Common myeloid progenitor, CD34-positive (primary cell): ENCODE results near the gene NLRP9.
A peak's percentile ranks its signal among the peaks of the same experiment; 100 is the strongest.

Experiments
- CTCF ChIA-PET: fragments of 350-600 bp; sonication (Branson Sonifier 250); formaldehyde crosslinking; loops from one replicate; lab custom pipeline; 2021; ENCODE audit warnings: antibody characterized with exemption; lab: Charles Lee
- POLR2A ChIA-PET: fragments of 350-600 bp; sonication (Branson Sonifier 250); formaldehyde crosslinking; loops from one replicate; lab custom pipeline; 2021; ENCODE audit warnings: antibody characterized with exemption; lab: Charles Lee
- DNase-seq, 3 donors: peaks; one replicate each; pipeline versions ENCODE4 v3.0.0 to v3.0.0-alpha.2; 2013
- H3K27ac ChIP-seq, 2 experiments: 1 replicate in 1 of 2; 2 replicates in 1 of 2; pipeline ENCODE4 v1.7.0; 2013; ENCODE audit warnings: inconsistent platforms in 2 of 2, low read length in 2 of 2, mild to moderate bottlenecking in 2 of 2, low read depth in 1 of 2, moderate library complexity in 1 of 2; ENCODE audit not compliant: severe bottlenecking in 2 of 2, insufficient read depth in 1 of 2, poor library complexity in 1 of 2
- H3K27me3 ChIP-seq, 5 experiments: replicated peaks in 2 of 5; 1 replicate in 3 of 5; 2 replicates in 2 of 5; pipeline versions ENCODE4 v1.6.1 to v1.7.0; 2013; ENCODE audit warnings: low read length in 4 of 5, mild to moderate bottlenecking in 2 of 5, moderate library complexity in 2 of 5, inconsistent platforms in 1 of 5; ENCODE audit not compliant: insufficient read depth in 5 of 5, control insufficient read depth in 4 of 5
- H3K36me3 ChIP-seq, 4 experiments: 1 replicate in 2 of 4; 2 replicates in 2 of 4; pipeline versions ENCODE4 v1.6.1 to v1.7.0; 2013; ENCODE audit warnings: low read length in 3 of 4, control low read depth in 1 of 4, mild to moderate bottlenecking in 1 of 4; ENCODE audit not compliant: control insufficient read depth in 4 of 4, insufficient read depth in 4 of 4
- H3K4me1 ChIP-seq, 4 experiments: 1 replicate in 3 of 4; 2 replicates in 1 of 4; pipeline versions ENCODE4 v1.6.1 to v1.7.1; 2013; ENCODE audit warnings: low read length in 3 of 4, mild to moderate bottlenecking in 3 of 4, control low read depth in 1 of 4, inconsistent platforms in 1 of 4, moderate library complexity in 1 of 4; ENCODE audit not compliant: control insufficient read depth in 4 of 4, insufficient read depth in 4 of 4; ENCODE audit errors: control extremely low read depth in 1 of 4
- H3K4me3 ChIP-seq, 7 experiments: 1 replicate in 4 of 7; 2 replicates in 3 of 7; pipeline versions ENCODE4 v1.5.1 to v1.7.0; 2013; ENCODE audit warnings: mild to moderate bottlenecking in 7 of 7, low read length in 6 of 7, moderate library complexity in 6 of 7, inconsistent platforms in 2 of 7, low read depth in 2 of 7, control low read depth in 1 of 7; ENCODE audit not compliant: insufficient read depth in 4 of 7, control insufficient read depth in 1 of 7; ENCODE audit errors: extremely low read depth in 1 of 7
- H3K9me3 ChIP-seq, 5 experiments: 1 replicate in 4 of 5; 2 replicates in 1 of 5; pipeline versions ENCODE4 v1.6.1 to v1.7.1; 2013; ENCODE audit warnings: low read length in 4 of 5, mild to moderate bottlenecking in 2 of 5, inconsistent platforms in 1 of 5, low read depth in 1 of 5, moderate library complexity in 1 of 5; ENCODE audit not compliant: control insufficient read depth in 4 of 5, insufficient read depth in 2 of 5; ENCODE audit errors: control extremely low read depth in 1 of 5
- WGBS: methylation state at CpG from one replicate; pipeline ENCODE4 v1.1.5; 2013; ENCODE audit not compliant: insufficient coverage; 5-methylcytosine and 5-hydroxymethylcytosine counted together

Gene NLRP9

DNA sequence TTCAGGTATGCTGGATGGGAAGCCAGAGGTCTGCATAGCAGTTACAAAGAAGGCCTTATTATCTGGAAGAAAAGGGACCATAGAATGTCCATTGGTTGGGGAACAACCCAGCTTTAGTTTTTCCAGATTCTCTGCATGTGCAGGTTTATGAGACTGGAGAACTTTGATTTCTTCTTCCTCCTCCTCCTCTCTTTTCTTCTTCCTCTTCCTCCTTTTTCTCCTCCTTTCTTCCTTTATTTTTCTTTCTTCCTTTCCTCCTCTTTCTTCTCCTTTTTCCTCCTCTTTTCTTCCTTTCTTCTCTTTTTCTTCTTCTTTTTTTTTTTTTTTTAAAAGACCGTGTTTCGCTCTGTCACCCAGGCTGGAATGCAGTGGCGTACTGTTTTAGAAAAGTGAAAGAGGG lies 32.2 kb downstream of the NLRP9 start:
- H3K27me3 ChIP-seq, result peaks cover 0 to 4% (median 0%) of the 10 kb centered on the region in 5 experiments
- no peak overlapping the region for H3K27ac ChIP-seq
- ChIA-PET POLR2A (no interaction called here), CTCF (no interaction called here)
- H3K4me1 ChIP-seq, result peaks cover 0 to 2% (median 0%) of the 10 kb centered on the region in 4 experiments
- WGBS, result 100% methylated on average over 3 of the region's 3 CpGs
- no peak for DNase-seq
- peaks cover 0 to 4% (median 2%) of the 10 kb centered on the region in 4 experiments for H3K36me3 ChIP-seq
- no peak overlapping the region for H3K4me3 ChIP-seq
- no peaks in the 10 kb centered on the region for H3K9me3 ChIP-seq

GRCh38 chr19:55704494-55705245 lies 33.5 kb downstream of the NLRP9 start:
- CTCF ChIA-PET, result interaction anchor here (2.1 kb wide), 1 partner anchor 104 kb away, joined by 8 read pairs; no protein-coding TSS in a partner anchor
- Histone ChIP-seq H3K4me3 (no peak overlapping the region), H3K27ac (no peak overlapping the region), H3K4me1 (peaks cover 0 to 2% (median 0%) of the 10 kb centered on the region in 4 experiments), H3K9me3 (no peaks in the 10 kb centered on the region), H3K36me3 (peaks cover 0 to 11% (median 6%) of the 10 kb centered on the region in 4 experiments), H3K27me3 (peaks cover 0 to 4% (median 0%) of the 10 kb centered on the region in 5 experiments)
- WGBS, result 97% methylated on average over 14 of the region's 15 CpGs
- POLR2A ChIA-PET, result no interaction called here
- DNase-seq, result peak in 1 of 3 donors; percentile 5

DNA sequence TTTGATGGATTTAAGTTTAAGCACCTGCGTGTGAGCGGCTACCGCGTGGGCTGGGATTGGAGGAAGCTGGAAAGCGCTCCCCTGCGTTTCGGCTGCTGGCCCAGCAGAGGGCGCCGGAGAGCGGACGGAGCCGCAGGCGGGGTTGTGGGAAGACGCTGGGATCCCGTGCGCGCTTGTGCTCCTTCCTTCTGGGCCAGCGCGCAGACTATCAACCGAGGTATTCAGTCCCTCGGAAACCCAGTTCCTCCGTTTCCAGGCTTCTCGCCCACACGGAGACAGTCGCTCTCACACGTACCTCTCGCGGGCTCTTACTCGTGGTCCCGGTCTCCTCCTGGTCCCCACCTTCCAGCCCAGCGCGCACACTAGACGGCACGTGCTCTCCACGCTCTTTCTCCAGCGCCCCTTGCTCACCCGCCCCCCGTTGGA lies 34.4 kb downstream of the NLRP9 start:
- peaks cover 0 to 14% (median 8%) of the 10 kb centered on the region in 4 experiments for H3K36me3 ChIP-seq
- peak; percentile 30 to 66 (median 52) for DNase-seq
- H3K9me3 ChIP-seq, result no peaks in the 10 kb centered on the region
- no peak overlapping the region for H3K4me3 ChIP-seq
- ChIA-PET POLR2A (interaction anchor here (0.7 kb wide), 1 partner anchor 1131 kb away, joined by 3 read pairs; no protein-coding TSS in a partner anchor), CTCF (interaction anchor here (2.1 kb wide), 1 partner anchor 105 kb away, joined by 8 read pairs; no protein-coding TSS in a partner anchor)
- H3K27ac ChIP-seq, result no peak overlapping the region
- peaks cover 0 to 2% (median 0%) of the 10 kb centered on the region in 4 experiments for H3K4me1 ChIP-seq
- peaks cover 0 to 4% (median 0%) of the 10 kb centered on the region in 5 experiments for H3K27me3 ChIP-seq
- WGBS, result 74% methylated on average over 34 of the region's 38 CpGs

DNA sequence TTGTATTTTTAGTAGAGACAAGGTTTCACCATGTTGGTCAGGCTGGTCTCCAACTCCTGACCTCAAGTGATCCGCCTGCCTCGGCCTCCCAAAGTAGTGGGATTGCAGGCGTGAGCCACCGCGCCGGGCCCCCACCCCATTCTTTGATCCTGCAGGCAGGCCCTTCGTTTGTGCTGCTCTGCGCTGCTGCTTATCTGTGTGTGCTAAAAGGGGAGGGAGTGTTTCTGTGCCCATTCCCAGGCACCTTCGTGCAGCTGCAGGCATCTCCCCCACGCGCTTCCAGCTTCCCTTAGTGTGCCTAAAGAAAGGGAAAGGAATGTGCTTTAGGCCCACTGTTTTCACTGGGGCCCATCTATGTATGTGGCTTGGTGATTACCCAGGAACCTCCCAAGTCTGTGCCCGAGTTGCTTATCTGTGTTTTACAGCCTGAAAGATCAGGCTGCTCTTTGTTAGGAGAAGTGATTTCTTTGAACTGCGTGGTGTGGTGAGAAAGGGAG lies 36.0 kb downstream of the NLRP9 start:
- H3K36me3 ChIP-seq, result peaks cover 0 to 26% (median 15%) of the 10 kb centered on the region in 4 experiments
- no peaks in the 10 kb centered on the region for H3K9me3 ChIP-seq
- 93% methylated on average over 9 of the region's 13 CpGs for WGBS
- DNase-seq, result peak; percentile 6 to 47 (median 28)
- no peak overlapping the region for H3K4me3 ChIP-seq
- ChIA-PET POLR2A (no interaction called here), CTCF (interaction anchor here (1.6 kb wide), 1 partner anchor 11 kb away, joined by 3 read pairs; no protein-coding TSS in a partner anchor)
- H3K27me3 ChIP-seq, result no peaks in the 10 kb centered on the region
- no peak overlapping the region for H3K27ac ChIP-seq
- H3K4me1 ChIP-seq, result peaks cover 0 to 2% (median 0%) of the 10 kb centered on the region in 4 experiments

GRCh38 chr19:55700813-55701212 lies 37.4 kb downstream of the NLRP9 start:
- CTCF ChIA-PET, result interaction anchor here (1.0 to 1.6 kb wide), 2 partner anchors 10 kb away, joined by 3 read pairs; no protein-coding TSS in a partner anchor
- DNase-seq, result no peak
- Histone ChIP-seq H3K27ac (no peak overlapping the region), H3K4me3 (no peak overlapping the region), H3K27me3 (no peaks in the 10 kb centered on the region), H3K4me1 (peaks cover 0 to 2% (median 0%) of the 10 kb centered on the region in 4 experiments), H3K36me3 (peaks cover 0 to 40% (median 25%) of the 10 kb centered on the region in 4 experiments), H3K9me3 (no peaks in the 10 kb centered on the region)
- 88% methylated on average over 10 of the region's 12 CpGs for WGBS
- POLR2A ChIA-PET, result no interaction called here

DNA sequence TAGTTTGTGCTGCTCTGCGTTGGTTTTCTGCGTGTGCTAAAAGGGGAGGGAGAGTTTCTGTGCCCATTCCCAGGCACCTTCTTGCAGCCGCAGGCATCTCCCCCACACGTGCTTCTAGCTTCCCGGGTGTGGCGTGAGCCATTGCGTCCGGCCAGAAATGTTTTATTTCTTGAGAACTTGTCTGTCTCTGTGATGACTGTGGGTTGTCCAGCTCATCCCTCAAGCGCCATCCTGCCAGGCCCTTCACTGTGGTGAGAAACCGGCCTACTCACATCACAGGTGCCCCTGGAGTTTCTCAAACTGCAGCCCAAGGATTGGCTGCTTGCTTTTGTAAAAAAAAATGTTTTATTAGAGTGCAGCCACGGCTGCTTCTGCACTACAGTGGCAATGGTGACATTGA lies 39.0 kb downstream of the NLRP9 start:
- DNase-seq, result no peak
- no peaks in the 10 kb centered on the region for H3K27me3 ChIP-seq
- H3K4me3 ChIP-seq, result no peak overlapping the region
- H3K9me3 ChIP-seq, result no peaks in the 10 kb centered on the region
- H3K4me1 ChIP-seq, result peaks cover 0 to 2% (median 0%) of the 10 kb centered on the region in 4 experiments
- ChIA-PET POLR2A (no interaction called here), CTCF (no interaction called here)
- H3K27ac ChIP-seq, result no peak overlapping the region
- 100% methylated on average over 6 of the region's 11 CpGs for WGBS
- peaks cover 0 to 51% (median 35%) of the 10 kb centered on the region in 4 experiments for H3K36me3 ChIP-seq

GRCh38 chr19:55698256-55698655 lies 39.9 kb downstream of the NLRP9 start:
- WGBS, result 94% methylated on average over 14 of the region's 17 CpGs
- Histone ChIP-seq H3K36me3 (peaks cover 0 to 59% (median 43%) of the 10 kb centered on the region in 4 experiments), H3K27ac (no peak overlapping the region), H3K27me3 (no peaks in the 10 kb centered on the region), H3K4me3 (no peak overlapping the region), H3K4me1 (no peaks in the 10 kb centered on the region), H3K9me3 (no peaks in the 10 kb centered on the region)
- no peak for DNase-seq
- POLR2A ChIA-PET, result no interaction called here
- CTCF ChIA-PET, result no interaction called here
